Frontal cortex (tissue), 4 donors: ENCODE results near the gene CILP. TPM values are rescaled to one million over a fixed set of nuclear protein-coding genes. Genes with fewer than 3 reads are reported as not detected.
"Not testable (repeated sequence)": the region's sequence is repeated elsewhere in the genome, so short reads cannot be mapped to it uniquely, and the experiment has no call there.

Source experiments
- DNase-seq, 2 donors: peaks; one replicate each; pipeline ENCODE4 v3.0.0; 2012; ENCODE audit warnings: low spot score in 2 of 2
- FAIRE-seq: peaks from 2 replicates; lab custom pipeline; 2012; peaks lifted over from hg19 to GRCh38; lab: Jason Lieb, UNC
- total RNA-seq: library from RNA; depleted of rRNA; stranded (reverse); fragments of >200 nt; gene quantifications from one replicate; pipeline ENCODE4 v1.2.3, GENCODE V29; 2014
- donor health status: control.
- donor health status: control.
- donor health status: control.

Gene CILP
- 0.41 TPM for total RNA-seq

DNA sequence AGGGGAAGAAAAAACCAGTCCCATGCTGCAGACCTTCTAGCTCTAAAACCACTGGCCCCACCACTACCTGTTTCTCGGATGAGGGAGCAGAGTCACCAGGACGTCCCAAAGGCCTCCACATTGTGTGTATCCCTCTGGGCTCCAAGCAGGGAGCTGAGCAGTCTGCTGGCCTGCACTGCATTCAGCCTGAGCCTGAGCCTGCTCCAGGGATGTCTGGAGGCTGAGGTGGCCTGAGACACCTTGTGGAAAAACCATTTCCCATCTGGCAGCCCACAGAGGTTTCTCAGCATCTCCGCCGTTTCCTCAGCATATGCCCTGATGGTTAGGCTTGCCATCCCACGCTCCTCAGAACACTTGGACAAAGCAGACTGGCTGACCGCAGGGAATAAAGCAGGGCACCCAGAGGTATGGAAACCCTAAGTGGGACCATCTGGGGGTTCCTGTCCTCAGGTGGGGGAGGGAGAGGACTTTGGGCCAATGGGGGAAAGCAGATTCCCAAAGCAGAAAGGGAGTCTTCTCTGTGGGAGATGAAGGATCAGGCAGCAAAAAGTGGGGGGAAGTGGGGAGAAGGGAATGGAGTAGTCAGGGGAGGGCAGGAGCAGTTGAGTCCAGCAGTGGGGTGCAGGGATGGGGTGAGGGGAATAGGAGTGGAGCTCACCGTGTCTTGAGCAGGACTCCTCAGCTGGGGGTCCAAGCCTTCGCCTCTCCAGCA, at the start of gene CILP:
TSS of gene CILP (minus strand) at position 704 of the 712 bp plus-strand sequence. CDS start 1,718 bp downstream, outside the sequence.
- DNase-seq (no peak), FAIRE-seq (no peak)

DNA sequence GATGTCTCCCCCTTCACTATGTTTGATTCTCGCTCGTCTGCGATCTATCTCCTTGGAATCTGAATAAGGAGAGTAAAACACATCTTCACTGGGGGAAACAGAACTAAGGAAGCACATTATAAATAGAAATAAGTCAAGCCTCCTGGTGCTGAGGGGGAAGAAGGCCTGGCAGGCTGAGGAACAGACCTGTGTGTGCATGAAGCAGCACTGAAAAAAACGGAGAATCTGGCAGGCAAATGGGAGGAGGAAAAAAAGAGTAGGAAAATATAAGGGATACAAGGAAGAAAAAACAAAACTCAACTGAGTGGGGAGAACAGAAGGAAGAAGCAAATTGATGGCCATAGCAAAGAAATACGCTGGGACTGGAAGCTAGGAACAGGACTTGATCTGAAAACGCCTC, 49.7 kb upstream of the CILP start:
- FAIRE-seq (no peak), DNase-seq (no peak)

GRCh38 chr15:65259367-65259797, 48.1 kb upstream of the CILP start:
- DNase-seq (no peak), FAIRE-seq (no peak)

DNA sequence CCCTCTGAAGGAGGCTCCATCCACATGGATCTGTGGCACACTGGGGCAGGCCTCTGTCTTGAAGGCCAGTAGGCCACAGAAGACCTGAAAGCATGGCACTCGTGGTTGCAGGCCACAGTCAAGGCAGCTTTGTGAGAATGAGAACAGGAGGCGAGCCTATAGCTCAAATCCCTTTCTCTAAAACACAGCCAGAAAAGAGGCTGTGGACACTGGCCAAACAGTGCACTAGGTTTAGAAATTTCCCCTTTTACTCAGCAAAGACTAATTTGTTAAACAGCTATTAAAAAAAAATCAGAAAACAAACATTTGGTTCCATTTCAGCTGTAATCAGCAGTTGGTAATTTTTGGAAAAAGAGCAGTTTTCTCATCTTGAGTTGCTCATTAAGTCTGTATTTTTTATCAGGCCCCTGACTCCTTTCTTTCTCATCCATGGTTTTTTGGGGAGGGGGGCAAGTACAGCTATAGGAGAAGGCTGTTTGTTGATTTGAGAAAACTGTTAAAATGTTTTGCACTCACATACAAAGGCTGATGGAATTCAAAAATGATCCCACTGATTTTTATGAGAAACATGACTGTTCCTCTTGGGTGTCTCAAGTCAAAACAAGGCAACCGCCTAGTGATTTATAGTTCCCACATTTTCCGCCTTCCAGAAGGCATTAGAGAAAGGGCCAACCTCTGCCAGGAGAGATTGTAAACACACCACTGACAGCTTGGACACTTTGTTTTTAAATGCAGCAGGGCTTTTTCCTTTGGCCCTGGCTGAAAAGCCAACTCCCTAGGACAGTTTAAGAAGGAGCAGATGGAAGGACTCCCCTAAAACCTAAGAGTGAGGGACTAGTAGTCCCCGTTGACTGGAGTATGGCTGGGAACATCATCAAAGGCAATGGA, 47.3 kb upstream of the CILP start:
- DNase-seq (no peak), FAIRE-seq (no peak)

- FAIRE-seq (no peak), DNase-seq (no peak)
These were observed 44.3 kb upstream of the CILP start for GRCh38 chr15:65255486-65256140.

- DNase-seq: no peak
- no peak for FAIRE-seq
These were observed 43.5 kb upstream of the CILP start for GRCh38 chr15:65254758-65255157.

- DNase-seq: no peak
- no peak for FAIRE-seq
These were observed 43.1 kb upstream of the CILP start for GRCh38 chr15:65254356-65254755.

- no peak for FAIRE-seq
These were observed 38.4 kb upstream of the CILP start for GRCh38 chr15:65249641-65250040.

DNA sequence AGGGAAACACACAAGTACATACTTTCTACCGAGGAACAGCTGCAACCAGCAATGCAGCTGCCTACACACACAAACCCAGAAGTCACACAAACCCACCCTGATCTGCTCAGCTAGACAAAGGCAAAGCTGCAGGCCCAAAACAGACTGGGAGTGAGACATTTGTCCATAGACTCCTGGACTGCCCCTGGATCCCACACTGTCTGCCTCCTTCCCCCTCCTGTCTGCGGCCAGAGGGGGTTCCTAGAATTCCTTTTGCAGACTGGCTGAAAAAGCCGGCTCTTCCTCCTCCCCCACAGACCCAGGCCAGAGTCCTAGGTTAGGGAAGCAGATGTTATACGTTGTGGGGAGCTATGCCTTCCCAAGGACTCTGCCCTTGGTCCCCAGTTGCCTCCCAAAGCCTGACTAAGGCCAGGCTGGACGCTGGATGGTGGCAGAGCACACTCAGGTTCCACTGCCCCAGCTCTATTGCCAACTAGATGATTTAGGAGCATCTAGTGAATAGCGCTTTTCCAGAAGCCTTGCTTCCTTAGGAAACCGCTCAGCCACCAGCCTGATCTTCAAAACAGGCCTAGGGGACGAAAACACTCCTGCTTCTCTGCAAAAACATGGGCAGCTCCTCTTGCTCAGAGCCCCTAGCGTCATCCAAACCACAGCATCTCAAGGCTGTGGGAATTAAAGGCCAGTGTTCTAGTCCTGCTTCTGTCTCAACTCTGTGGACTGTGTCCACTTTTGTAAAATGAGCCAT, 37.4 kb upstream of the CILP start:
- no peak for FAIRE-seq
- DNase-seq: no peak

More at GRCh38 chr15:65249641-65250040, 38.4 kb upstream of the CILP start:
- DNase-seq: no peak

DNA sequence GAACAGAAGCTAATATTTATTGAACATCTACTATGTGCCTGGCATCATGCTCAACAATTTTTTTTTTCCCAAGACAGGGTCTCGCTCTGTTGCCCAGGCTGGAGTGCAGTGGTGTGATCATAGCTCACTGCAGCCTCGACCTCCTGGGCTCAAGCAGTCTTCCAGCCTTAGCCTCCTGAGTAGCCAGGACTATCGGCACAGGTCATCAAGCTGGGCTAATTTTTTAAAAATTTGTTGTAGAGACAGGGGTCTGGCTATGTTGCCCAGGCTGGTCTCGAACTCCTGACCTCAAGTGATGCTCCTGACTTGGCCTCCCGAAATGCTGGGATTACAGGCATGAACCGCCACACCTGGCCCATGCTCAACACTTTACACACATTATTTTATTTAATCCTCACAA, 35.7 kb upstream of the CILP start:
- FAIRE-seq: no peak
- no peak for DNase-seq

- FAIRE-seq: no peak
- DNase-seq: no peak
These were observed 34.9 kb upstream of the CILP start for GRCh38 chr15:65246026-65246714.

GRCh38 chr15:65245096-65245856, 34.0 kb upstream of the CILP start:
- FAIRE-seq: no peak
- no peak for DNase-seq

GRCh38 chr15:65244638-65245037, 33.4 kb upstream of the CILP start:
- DNase-seq: no peak

GRCh38 chr15:65236443-65236842, 25.2 kb upstream of the CILP start:
- FAIRE-seq, DNase-seq: not testable (repeated sequence)

More at GRCh38 chr15:65244638-65245037, 33.4 kb upstream of the CILP start:
- no peak for FAIRE-seq

DNA sequence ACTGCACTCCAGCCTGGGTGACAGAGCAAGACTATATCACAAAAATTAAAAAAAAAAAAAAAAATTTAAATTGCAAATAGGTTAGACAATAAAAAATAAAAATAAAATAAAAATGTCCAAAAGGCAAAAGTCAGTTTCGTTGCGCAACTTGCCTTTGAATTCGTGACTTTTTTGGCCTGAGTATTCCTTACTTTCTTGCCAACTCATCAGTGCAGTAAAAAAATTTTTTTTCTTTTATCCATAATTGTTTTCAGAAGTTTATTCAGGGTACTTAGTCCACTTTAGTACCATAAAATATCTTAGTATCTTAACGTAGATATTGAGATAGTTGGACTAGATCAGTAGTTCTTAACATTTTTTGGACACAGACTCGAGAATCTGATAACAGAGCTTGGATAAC, 22.4 kb upstream of the CILP start:
- DNase-seq: no peak
- no peak for FAIRE-seq

GRCh38 chr15:65232520-65232919, 21.2 kb upstream of the CILP start:
- FAIRE-seq: no peak

GRCh38 chr15:65231306-65231705, 20.0 kb upstream of the CILP start:
- FAIRE-seq: no peak

More at GRCh38 chr15:65232520-65232919, 21.2 kb upstream of the CILP start:
- no peak for DNase-seq

GRCh38 chr15:65226901-65227300, 15.6 kb upstream of the CILP start:
- not testable (repeated sequence) for FAIRE-seq

More at GRCh38 chr15:65231306-65231705, 20.0 kb upstream of the CILP start:
- no peak for DNase-seq

More at GRCh38 chr15:65226901-65227300, 15.6 kb upstream of the CILP start:
- DNase-seq: not testable (repeated sequence)
